HepG2 (cell line): ENCODE results near the gene AK8. TPM values are rescaled to one million over a fixed set of nuclear protein-coding genes. Genes with fewer than 3 reads are reported as not detected.

ENCODE experiments used
- ATAC-seq: fragments of 200-7000 bp; cut with Tn5 transposase; 3 replicates; pipeline ENCODE4 v1.9.1; 2020; ENCODE audit warnings: mild to moderate bottlenecking, moderate library complexity
- BruUV-seq: library from RNA; stranded (reverse); fragments of 400-500 nt; replicated peaks from 2 replicates; lab custom pipeline; 2021; lab: Mats Ljungman, UMichigan
- CTCF ChIA-PET: fragments of 300-600 bp; formaldehyde crosslinking; extraction: SDS; loops from one replicate; lab custom pipeline; 2021; ENCODE audit warnings: low total read pairs, inconsistent platforms, low intra/inter-chr PET ratio; lab: Yijun Ruan, JAX
- POLR2A ChIA-PET: fragments of 350-600 bp; sonication (Branson Sonifier 250); formaldehyde crosslinking; loops from one replicate; lab custom pipeline; 2020; ENCODE audit warnings: antibody characterized with exemption, inconsistent platforms; lab: Yijun Ruan, JAX
- DNase-seq: peaks from one replicate; pipeline ENCODE4 v3.0.0-alpha.2; 2015; ENCODE audit warnings: low spot score
- FAIRE-seq: peaks from 3 replicates; lab custom pipeline; 2011; peaks lifted over from hg19 to GRCh38; lab: Jason Lieb, UNC
- H2AFZ ChIP-seq: one replicate; pipeline ENCODE4 v1.6.1; 2011; ENCODE audit warnings: low read length, inconsistent platforms
- H3K27ac ChIP-seq: fragments of 300-600 bp; 3 replicates; pipeline ENCODE4 v1.8.0; 2011; ENCODE audit warnings: mixed run types, mild to moderate bottlenecking, mixed read lengths, low read length, inconsistent platforms; ENCODE audit not compliant: insufficient read depth; ENCODE audit errors: extremely low read length
- H3K27me3 ChIP-seq, 2 experiments: fragments of 200-600 bp in 1 of 2; 2 replicates in 1 of 2; 3 replicates in 1 of 2; pipeline versions ENCODE4 v1.6.0 to v1.8.0; 2011; ENCODE audit warnings: low read length in 2 of 2, mild to moderate bottlenecking in 2 of 2, moderate library complexity in 2 of 2, inconsistent platforms in 1 of 2; ENCODE audit not compliant: insufficient read depth in 2 of 2, control insufficient read depth in 1 of 2
- H3K36me3 ChIP-seq, 2 experiments: fragments of 200-600 bp in 1 of 2; replicated peaks in 1 of 2; 2 replicates in 1 of 2; 3 replicates in 1 of 2; pipeline versions ENCODE4 v1.5.1 to v1.8.0; 2011; ENCODE audit warnings: low read length in 2 of 2, inconsistent platforms in 1 of 2; ENCODE audit not compliant: insufficient read depth in 2 of 2, control insufficient read depth in 1 of 2
- H3K4me1 ChIP-seq: 2 replicates; pipeline ENCODE4 v1.5.1; 2012; ENCODE audit warnings: low read length, inconsistent platforms; ENCODE audit not compliant: insufficient read depth
- H3K4me2 ChIP-seq: 2 replicates; pipeline ENCODE4 v1.6.0; 2011; ENCODE audit warnings: low read depth, low read length, inconsistent platforms
- H3K4me3 ChIP-seq, 3 experiments: fragments of 200-600 bp in 1 of 3; sonication (generic), shearing (Covaris generic) in 1 of 3; replicated peaks in 1 of 3; 2 replicates each; pipeline ENCODE4 v1.5.1; 2011 to 2016; ENCODE audit warnings: low read length in 3 of 3, inconsistent platforms in 2 of 3, low read depth in 2 of 3, mild to moderate bottlenecking in 2 of 3, control low read depth in 1 of 3, mixed read lengths in 1 of 3; ENCODE audit not compliant: insufficient read depth in 1 of 3
- H3K79me2 ChIP-seq: one replicate; pipeline ENCODE4 v1.6.1; 2011; ENCODE audit warnings: low read length, inconsistent platforms; ENCODE audit not compliant: insufficient read depth
- H3K9ac ChIP-seq: 2 replicates; pipeline ENCODE4 v1.6.0; 2011; ENCODE audit warnings: mild to moderate bottlenecking, low read depth, low read length, inconsistent platforms; ENCODE audit not compliant: insufficient read depth
- H3K9me3 ChIP-seq: 2 replicates; pipeline ENCODE4 v1.5.1; 2012; ENCODE audit warnings: mild to moderate bottlenecking, low read length
- H4K20me1 ChIP-seq: 2 replicates; pipeline ENCODE4 v1.6.0; 2011; ENCODE audit warnings: inconsistent platforms, mild to moderate bottlenecking, low read length, moderate library complexity; ENCODE audit not compliant: insufficient read depth
- CREBL2 ChIP-seq: sonication (generic); formaldehyde crosslinking; IDR thresholded peaks from 2 replicates; pipeline ENCODE4 v1.8.1; 2023; ENCODE audit warnings: missing genetic modification reagents, mild to moderate bottlenecking, borderline replicate concordance
- KDM5A ChIP-seq: fragments of 200-600 bp; sonication (generic); IDR thresholded peaks from 2 replicates; pipeline ENCODE4 v1.7.0; 2018; ENCODE audit warnings: antibody characterized with exemption, mild to moderate bottlenecking, low read length, borderline replicate concordance
- MAF1 ChIP-seq: sonication (generic); formaldehyde crosslinking; IDR thresholded peaks from 2 replicates; pipeline ENCODE4 v1.5.0; 2020; ENCODE audit warnings: missing genetic modification reagents, borderline replicate concordance
- MLXIP ChIP-seq: sonication (generic); formaldehyde crosslinking; IDR thresholded peaks from 2 replicates; pipeline ENCODE4 v1.9.0; 2021; ENCODE audit warnings: missing genetic modification reagents, borderline replicate concordance
- MTF1 ChIP-seq: sonication (generic); formaldehyde crosslinking; IDR thresholded peaks from 2 replicates; pipeline ENCODE4 v1.5.0; 2020; ENCODE audit warnings: missing genetic modification reagents
- MYPOP ChIP-seq: sonication (generic); formaldehyde crosslinking; IDR thresholded peaks from 2 replicates; pipeline ENCODE4 v1.8.1; 2023; ENCODE audit warnings: mild to moderate bottlenecking, moderate library complexity, missing genetic modification reagents
- SRSF1 ChIP-seq: fragments of 200-400 bp; formaldehyde crosslinking; optimal IDR thresholded peaks from 2 replicates; pipeline ENCODE3; 2017; ENCODE audit warnings: mild to moderate bottlenecking, low read depth, low read length, moderate library complexity
- SYNCRIP ChIP-seq: fragments of 200-400 bp; formaldehyde crosslinking; IDR thresholded peaks from 2 replicates; pipeline ENCODE4 v1.6.1; 2018; ENCODE audit warnings: mild to moderate bottlenecking, low read depth, low read length; ENCODE audit not compliant: insufficient read depth
- TAF1 ChIP-seq: sonication (generic); formaldehyde crosslinking; IDR thresholded peaks from 2 replicates; pipeline ENCODE4 v1.4.0; 2020; ENCODE audit warnings: missing genetic modification reagents
- ZBTB46 ChIP-seq: sonication (generic); formaldehyde crosslinking; IDR thresholded peaks from 2 replicates; pipeline ENCODE4 v1.4.0; 2020; ENCODE audit warnings: mild to moderate bottlenecking, missing genetic modification reagents, borderline replicate concordance
- ZFX ChIP-seq: sonication (generic); formaldehyde crosslinking; IDR thresholded peaks from 2 replicates; pipeline ENCODE4 v1.4.0; 2020; ENCODE audit warnings: mild to moderate bottlenecking, low read depth, missing genetic modification reagents, moderate library complexity
- ZKSCAN5 ChIP-seq: sonication (generic); formaldehyde crosslinking; IDR thresholded peaks from 2 replicates; pipeline ENCODE4 v1.5.1; 2020; ENCODE audit warnings: mild to moderate bottlenecking, missing genetic modification reagents
- ZNF143 ChIP-seq: sonication (generic); formaldehyde crosslinking; IDR thresholded peaks from 2 replicates; pipeline ENCODE4 v1.4.0; 2020; ENCODE audit warnings: missing genetic modification reagents
- ZNF264 ChIP-seq: sonication (generic); formaldehyde crosslinking; IDR thresholded peaks from 2 replicates; pipeline ENCODE4 v1.4.0; 2020; ENCODE audit warnings: missing genetic modification reagents
- ZNF558 ChIP-seq: sonication (generic); formaldehyde crosslinking; IDR thresholded peaks from 2 replicates; pipeline ENCODE4 v1.9.0; 2022; ENCODE audit warnings: mild to moderate bottlenecking, missing genetic modification reagents, borderline replicate concordance
- ZNF605 ChIP-seq: sonication (generic); formaldehyde crosslinking; IDR thresholded peaks from 2 replicates; pipeline ENCODE4 v1.8.0; 2022; ENCODE audit warnings: mild to moderate bottlenecking, missing genetic modification reagents
- ZSCAN5A ChIP-seq: sonication (generic); formaldehyde crosslinking; IDR thresholded peaks from 2 replicates; pipeline ENCODE4 v1.8.0; 2022; ENCODE audit warnings: mild to moderate bottlenecking, missing genetic modification reagents, borderline replicate concordance
- WGBS: methylation state at CpG from one replicate; pipeline ENCODE4 v1.1.6; 2017; ENCODE audit warnings: low lambda C conversion rate; 5-methylcytosine and 5-hydroxymethylcytosine counted together
- in situ Hi-C: cut with HindIII; loops from 2 replicates; pipeline ENCODE4 v1.10.0; 2017; ENCODE audit warnings: low pct_unique_long_range_greater_than_20kb; ENCODE audit not compliant: extremely low pct_ligation_motif_present
- intact Hi-C: fragments of 100-400 bp; cut with micrococcal nuclease; formaldehyde crosslinking; loops from one replicate; pipeline ENCODE4 v1.10.0; 2022; ENCODE audit not compliant: unreplicated experiment
- polyA plus RNA-seq, 8 experiments: library from polyadenylated mRNA; depleted of rRNA in 3 of 8; stranded (reverse) in 7 of 8; unstranded in 1 of 8; fragments of >200 nt; fragmentation: Illumina TruSeq in 4 of 8; extraction: Trizol in 4 of 8; gene quantifications; 2 replicates each; pipeline versions ENCODE4 v1.2.1 to v1.2.3, GENCODE V29; 2011 to 2016; ENCODE audit warnings: low read depth in 4 of 8, missing spikeins in 1 of 8, mixed read lengths in 1 of 8; ENCODE audit not compliant: insufficient read depth in 1 of 8
- total RNA-seq, 5 experiments: library from RNA; depleted of rRNA; stranded (reverse); fragments of >200 nt; fragmentation: Illumina TruSeq; extraction: Trizol; gene quantifications; 2 replicates each; pipeline ENCODE4 v1.2.3, GENCODE V29; 2016; ENCODE audit warnings: low read depth in 1 of 5

The AK8 gene
- total and polyA plus RNA-seq, 2 of the 13 experiments (the other 11 are each of a cell fraction or from before 2014, with no cell fraction given), result 0.11 TPM; not detected in 1

- TF ChIP-seq ZNF264 (CRISPR knock-in tag) (no peak), SYNCRIP (no peak), ZNF605 (CRISPR knock-in tag) (no peak), MYPOP (CRISPR knock-in tag) (no peak), MAF1 (CRISPR knock-in tag) (no peak), ZNF558 (no peak), ZKSCAN5 (CRISPR knock-in tag) (no peak), SRSF1 (no peak)
These were observed 101.2 kb downstream of the AK8 start (continued) for GRCh38 chr9:132776891-132777290.

- Histone ChIP-seq H4K20me1 (no peaks in the 10 kb centered on the region), H3K4me1 (peaks cover 20% of the 10 kb centered on the region), H3K27me3 (peaks cover 1 to 13% of the 10 kb centered on the region in 2 experiments; a peak in 3 of 5 replicates), H3K4me2 (no peak overlapping the region), H3K27ac (no peak overlapping the region), H2AFZ (no peak overlapping the region), H3K79me2 (no peaks in the 10 kb centered on the region), H3K9me3 (0 out of 2 replicates have a peak, but pooled peaks cover 4% of the 10 kb centered on the region), H3K4me3 (no peak overlapping the region), H3K9ac (no peak overlapping the region), H3K36me3 (no peaks in the 10 kb centered on the region)
- ATAC-seq (no peak), DNase-seq (no peak), FAIRE-seq (no peak)
- ChIA-PET CTCF (no interaction called here), POLR2A (no interaction called here)
- 44% methylated on average over 6 of the region's 11 CpGs for WGBS
- BruUV-seq, result no TSS peak
- intact Hi-C loops (no loop called here), in situ Hi-C loops (no loop called here)
- TF ChIP-seq ZSCAN5A (CRISPR knock-in tag), result no peak
- TF ChIP-seq ZNF605 (CRISPR knock-in tag), result no peak
- TF ChIP-seq KDM5A, result no peak
- TF ChIP-seq ZNF143 (CRISPR knock-in tag), result no peak
- no peak for TF ChIP-seq ZBTB46 (CRISPR knock-in tag)
- TF ChIP-seq CREBL2 (CRISPR knock-in tag), result no peak
- no peak for TF ChIP-seq MLXIP (CRISPR knock-in tag)
- no peak for TF ChIP-seq ZFX (CRISPR knock-in tag)
- TF ChIP-seq TAF1 (CRISPR knock-in tag), result no peak
- TF ChIP-seq MTF1 (CRISPR knock-in tag), result no peak
These were observed 101.8 kb downstream of the AK8 start for GRCh38 chr9:132776268-132776667.
